Right renal pelvis (tissue), 4 donors: ENCODE data around the gene FBXO28. TPM values are rescaled to one million over a fixed set of nuclear protein-coding genes. Genes with fewer than 3 reads are reported as not detected.

ENCODE experiments used
- DNase-seq, 4 donors: peaks; one replicate each; pipeline ENCODE4 v3.0.0-alpha.2; 2013; ENCODE audit warnings: low read depth in 4 of 4, low spot score in 3 of 4, missing footprints in 1 of 4
- polyA plus RNA-seq, 4 donors: library from polyadenylated mRNA; unstranded; fragments of 120-200 nt; gene quantifications; one replicate each; pipeline ENCODE4 v1.2.1, GENCODE V29; 2013; ENCODE audit not compliant: insufficient read length in 4 of 4

The FBXO28 gene
- polyA plus RNA-seq, 4 donors: 31.4 to 37.0 (median 35.6) TPM

GRCh38 chr1:224141693-224142092, 27.8 kb downstream of the FBXO28 start:
- DNase-seq: no peak

GRCh38 chr1:224149709-224150108, 35.8 kb downstream of the FBXO28 start:
- no peak for DNase-seq

GRCh38 chr1:224151117-224151516, 37.2 kb downstream of the FBXO28 start:
- no peak for DNase-seq

- DNase-seq: no peak
These were observed 43.4 kb downstream of the FBXO28 start for GRCh38 chr1:224157316-224157715.

GRCh38 chr1:224159541-224159940, 45.6 kb downstream of the FBXO28 start:
- DNase-seq: no peak

- DNase-seq: no peak
These were observed 46.3 kb downstream of the FBXO28 start for GRCh38 chr1:224160171-224160682.

GRCh38 chr1:224162768-224163167, 48.9 kb downstream of the FBXO28 start:
- no peak for DNase-seq

- DNase-seq: no peak
These were observed 49.4 kb downstream of the FBXO28 start for GRCh38 chr1:224163311-224163710.

- no peak for DNase-seq
These were observed 55.0 kb downstream of the FBXO28 start for GRCh38 chr1:224168859-224169380.

- DNase-seq: no peak
These were observed 55.9 kb downstream of the FBXO28 start for GRCh38 chr1:224169718-224170270.

GRCh38 chr1:224170343-224170742, 56.4 kb downstream of the FBXO28 start:
- no peak for DNase-seq

GRCh38 chr1:224170748-224171478, 57.0 kb downstream of the FBXO28 start:
- DNase-seq: no peak

GRCh38 chr1:224172229-224172628, 58.3 kb downstream of the FBXO28 start:
- no peak for DNase-seq

GRCh38 chr1:224173523-224173922, 59.6 kb downstream of the FBXO28 start:
- DNase-seq: no peak

GRCh38 chr1:224175617-224176016, 61.7 kb downstream of the FBXO28 start:
- DNase-seq: no peak

- DNase-seq: no peak
These were observed 63.6 kb downstream of the FBXO28 start for GRCh38 chr1:224177356-224177999.

GRCh38 chr1:224178894-224179293, 65.0 kb downstream of the FBXO28 start:
- no peak for DNase-seq

- no peak for DNase-seq
These were observed 67.0 kb downstream of the FBXO28 start for GRCh38 chr1:224180783-224181452.

- DNase-seq: no peak
These were observed 67.5 kb downstream of the FBXO28 start for GRCh38 chr1:224181453-224181810.

- no peak for DNase-seq
These were observed 68.3 kb downstream of the FBXO28 start for GRCh38 chr1:224182057-224182865.
